ENCODE results near the gene DMXL2.

DMXL2 gene

DNA sequence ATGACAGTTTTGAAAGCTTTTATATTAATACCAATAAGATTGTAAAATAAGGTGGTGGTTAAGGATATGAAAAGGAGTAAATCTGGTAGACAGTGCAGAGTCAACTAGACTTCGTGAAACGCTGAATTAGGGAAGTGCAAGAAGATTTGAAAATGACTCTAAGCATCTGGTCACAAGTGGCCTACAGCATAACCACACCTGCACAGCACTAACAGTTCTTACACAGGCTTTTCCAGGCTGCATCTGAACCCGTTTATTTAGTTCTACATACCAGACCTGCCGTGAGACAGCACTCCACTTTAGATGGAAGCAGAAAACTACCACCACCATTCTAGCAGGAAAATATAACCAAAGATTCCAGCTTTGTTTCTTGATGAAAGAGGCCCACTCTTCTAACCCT is 1.9 kb downstream of the DMXL2 start:
- TF ChIP-seq EZH2 (IDR thresholded peaks at IDR 0.05; ENCODE audit: borderline replicate concordance, low read length) = no peak
- TF ChIP-seq, protein P1, sequence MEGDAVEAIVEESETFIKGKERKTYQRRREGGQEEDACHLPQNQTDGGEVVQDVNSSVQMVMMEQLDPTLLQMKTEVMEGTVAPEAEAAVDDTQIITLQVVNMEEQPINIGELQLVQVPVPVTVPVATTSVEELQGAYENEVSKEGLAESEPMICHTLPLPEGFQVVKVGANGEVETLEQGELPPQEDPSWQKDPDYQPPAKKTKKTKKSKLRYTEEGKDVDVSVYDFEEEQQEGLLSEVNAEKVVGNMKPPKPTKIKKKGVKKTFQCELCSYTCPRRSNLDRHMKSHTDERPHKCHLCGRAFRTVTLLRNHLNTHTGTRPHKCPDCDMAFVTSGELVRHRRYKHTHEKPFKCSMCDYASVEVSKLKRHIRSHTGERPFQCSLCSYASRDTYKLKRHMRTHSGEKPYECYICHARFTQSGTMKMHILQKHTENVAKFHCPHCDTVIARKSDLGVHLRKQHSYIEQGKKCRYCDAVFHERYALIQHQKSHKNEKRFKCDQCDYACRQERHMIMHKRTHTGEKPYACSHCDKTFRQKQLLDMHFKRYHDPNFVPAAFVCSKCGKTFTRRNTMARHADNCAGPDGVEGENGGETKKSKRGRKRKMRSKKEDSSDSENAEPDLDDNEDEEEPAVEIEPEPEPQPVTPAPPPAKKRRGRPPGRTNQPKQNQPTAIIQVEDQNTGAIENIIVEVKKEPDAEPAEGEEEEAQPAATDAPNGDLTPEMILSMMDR (IDR thresholded peaks at IDR 0.05; ENCODE audit: low read length) = no peak
- Histone ChIP-seq H4K20me1 (ENCODE audit: insufficient read depth, low read length) (no peaks in the 10 kb centered on the region), H3F3A (ENCODE audit: insufficient read depth, low read length) (no peaks in the 10 kb centered on the region), H3K9ac (ENCODE audit: low read length) (no peak overlapping the region), H3K27me3 (ENCODE audit: insufficient read depth, low read length) (0 out of 2 replicates have a peak, but pooled peaks cover 3% of the 10 kb centered on the region), H3K4me3 (ENCODE audit: low read depth, low read length, poor library complexity, severe bottlenecking) (no peak overlapping the region), H3K79me2 (ENCODE audit: insufficient read depth, low read length) (no peaks in the 10 kb centered on the region), H2AFZ (ENCODE audit: low read length) (no peak overlapping the region), H3K4me1 (ENCODE audit: insufficient read depth, low read length, severe bottlenecking) (peaks cover 15% of the 10 kb centered on the region), H3K4me2 (ENCODE audit: low read length) (no peak overlapping the region), H3K36me3 (ENCODE audit: insufficient read depth, low read length) (no peaks in the 10 kb centered on the region), H3K9me2 (ENCODE audit: low read depth, low read length) (no peaks in the 10 kb centered on the region), H3K9me3 (ENCODE audit: low read length) (no peaks in the 10 kb centered on the region), H3K27ac (ENCODE audit: low read depth, low read length, poor library complexity, severe bottlenecking) (no peak overlapping the region)

DNA sequence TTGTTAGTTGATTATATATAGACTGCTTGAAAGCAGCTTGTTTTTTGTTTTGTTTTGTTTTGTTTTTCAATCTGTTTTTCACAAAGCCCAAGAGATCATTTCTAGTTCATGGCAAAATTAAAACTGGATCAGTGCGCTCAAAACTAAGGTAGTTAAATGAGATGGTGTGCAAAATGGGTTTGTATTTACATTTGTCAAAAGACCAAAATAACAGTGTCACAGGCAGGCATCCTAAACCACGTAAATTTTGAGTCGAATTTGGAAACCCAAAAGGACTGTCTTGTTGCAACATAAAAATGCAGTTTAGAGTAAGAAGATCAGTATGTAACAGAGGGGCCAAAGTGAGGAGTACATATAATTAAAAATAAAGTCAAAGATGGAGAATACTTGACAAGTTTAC is 2.4 kb downstream of the DMXL2 start:
- H3K4me2 ChIP-seq (ENCODE audit: low read length) = no peak overlapping the region
- TF ChIP-seq EZH2 (IDR thresholded peaks at IDR 0.05; ENCODE audit: borderline replicate concordance, low read length) = no peak
- TF ChIP-seq, protein P1 (IDR thresholded peaks at IDR 0.05; ENCODE audit: low read length) = no peak

DNA sequence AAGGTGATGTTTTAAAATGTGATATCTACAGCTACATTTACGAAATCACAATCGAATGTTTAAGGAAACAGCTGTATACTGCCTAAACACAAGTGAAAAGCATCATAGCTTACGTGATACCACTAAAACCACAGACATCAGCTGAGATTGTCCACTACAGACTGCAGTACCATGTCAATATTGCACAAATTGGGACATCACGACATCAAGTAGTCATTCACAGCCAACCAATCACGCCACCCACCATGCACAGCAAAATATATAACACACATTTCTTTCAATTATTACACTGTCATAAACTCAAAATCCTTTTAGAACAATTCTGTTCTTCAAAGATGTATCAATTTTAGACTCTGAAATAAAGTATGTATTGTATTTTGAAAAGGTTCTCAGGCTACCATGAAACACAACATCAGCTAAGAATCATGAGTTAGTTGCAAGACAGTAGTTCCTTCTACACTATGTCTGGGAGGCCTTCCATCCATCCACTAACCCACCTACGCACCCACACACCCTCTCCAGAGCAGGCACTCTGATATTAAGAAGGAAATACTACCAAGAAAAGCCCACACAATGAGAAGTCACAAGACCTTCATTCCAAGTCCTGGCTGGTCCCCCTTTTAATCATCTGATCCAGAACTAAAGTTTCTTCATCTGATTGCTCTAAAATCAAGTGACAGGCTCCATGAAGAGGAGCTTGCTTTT is 3.1 kb downstream of the DMXL2 start:
- Histone ChIP-seq H3K4me2 (ENCODE audit: low read length) (no peak overlapping the region), H3F3A (ENCODE audit: insufficient read depth, low read length) (no peaks in the 10 kb centered on the region), H3K9me3 (ENCODE audit: low read length) (no peaks in the 10 kb centered on the region), H3K4me3 (ENCODE audit: low read depth, low read length, poor library complexity, severe bottlenecking) (no peak overlapping the region), H3K9me2 (ENCODE audit: low read depth, low read length) (no peaks in the 10 kb centered on the region), H3K36me3 (ENCODE audit: insufficient read depth, low read length) (no peaks in the 10 kb centered on the region), H3K4me1 (ENCODE audit: insufficient read depth, low read length, severe bottlenecking) (peaks cover 15% of the 10 kb centered on the region), H3K9ac (ENCODE audit: low read length) (no peak overlapping the region), H4K20me1 (ENCODE audit: insufficient read depth, low read length) (no peaks in the 10 kb centered on the region), H2AFZ (ENCODE audit: low read length) (no peak overlapping the region), H3K79me2 (ENCODE audit: insufficient read depth, low read length) (no peaks in the 10 kb centered on the region), H3K27ac (ENCODE audit: low read depth, low read length, poor library complexity, severe bottlenecking) (no peak overlapping the region), H3K27me3 (ENCODE audit: insufficient read depth, low read length) (0 out of 2 replicates have a peak, but pooled peaks cover 3% of the 10 kb centered on the region)
- TF ChIP-seq, protein P1 (IDR thresholded peaks at IDR 0.05; ENCODE audit: low read length) = no peak
- no peak for TF ChIP-seq EZH2 (IDR thresholded peaks at IDR 0.05; ENCODE audit: borderline replicate concordance, low read length)

More for the DNA sequence above, 2.4 kb downstream of the DMXL2 start:
- 0 out of 2 replicates have a peak, but pooled peaks cover 3% of the 10 kb centered on the region for H3K27me3 ChIP-seq (ENCODE audit: insufficient read depth, low read length)
- H3K27ac ChIP-seq (ENCODE audit: low read depth, low read length, poor library complexity, severe bottlenecking) = no peak overlapping the region
- H2AFZ ChIP-seq (ENCODE audit: low read length) = no peak overlapping the region
- H3K36me3 ChIP-seq (ENCODE audit: insufficient read depth, low read length) = no peaks in the 10 kb centered on the region
- no peaks in the 10 kb centered on the region for H3K9me3 ChIP-seq (ENCODE audit: low read length)
- H3K79me2 ChIP-seq (ENCODE audit: insufficient read depth, low read length) = no peaks in the 10 kb centered on the region
- H3K9me2 ChIP-seq (ENCODE audit: low read depth, low read length) = no peaks in the 10 kb centered on the region
- no peaks in the 10 kb centered on the region for H3F3A ChIP-seq (ENCODE audit: insufficient read depth, low read length)
- H3K4me3 ChIP-seq (ENCODE audit: low read depth, low read length, poor library complexity, severe bottlenecking) = no peak overlapping the region
- peaks cover 15% of the 10 kb centered on the region for H3K4me1 ChIP-seq (ENCODE audit: insufficient read depth, low read length, severe bottlenecking)
- no peaks in the 10 kb centered on the region for H4K20me1 ChIP-seq (ENCODE audit: insufficient read depth, low read length)
- H3K9ac ChIP-seq (ENCODE audit: low read length) = no peak overlapping the region

Data from OCI-LY1 (cell line).